Colon (tissue), 2 donors: Measurements from ENCODE around the gene ADAMTS9.

Experiments
- FAIRE-seq: peaks from 2 replicates; lab custom pipeline; 2012; peaks lifted over from hg19 to GRCh38; lab: Jason Lieb, UNC
- donor health status: control.
- donor health status: control.

The ADAMTS9 gene

GRCh38 chr3:64687781-64688604 lies at the start of gene ADAMTS9:
TSS of gene ADAMTS9 (minus strand) at chr3:64688000. CDS start at chr3:64687657, 343 bp downstream.
- FAIRE-seq, result no peak

- FAIRE-seq, result no peak
Observed at GRCh38 chr3:64732576-64732975, 44.8 kb upstream of the ADAMTS9 start.

GRCh38 chr3:64730681-64731080 lies 42.9 kb upstream of the ADAMTS9 start:
- FAIRE-seq, result no peak

GRCh38 chr3:64728994-64729393 lies 41.2 kb upstream of the ADAMTS9 start:
- FAIRE-seq, result no peak

GRCh38 chr3:64728428-64728827 lies 40.6 kb upstream of the ADAMTS9 start:
- FAIRE-seq, result no peak

GRCh38 chr3:64726414-64727090 lies 38.8 kb upstream of the ADAMTS9 start:
- no peak for FAIRE-seq

GRCh38 chr3:64718976-64719375 lies 31.2 kb upstream of the ADAMTS9 start:
- no peak for FAIRE-seq

- FAIRE-seq, result no peak
Observed at GRCh38 chr3:64717872-64718613, 30.2 kb upstream of the ADAMTS9 start.

- no peak for FAIRE-seq
Observed at GRCh38 chr3:64717411-64717810, 29.6 kb upstream of the ADAMTS9 start.

- FAIRE-seq, result no peak
Observed at GRCh38 chr3:64716110-64716710, 28.4 kb upstream of the ADAMTS9 start.

- no peak for FAIRE-seq
Observed at GRCh38 chr3:64715211-64715982, 27.6 kb upstream of the ADAMTS9 start.

- no peak for FAIRE-seq
Observed at GRCh38 chr3:64708456-64708855, 20.7 kb upstream of the ADAMTS9 start.

GRCh38 chr3:64705946-64706345 lies 18.1 kb upstream of the ADAMTS9 start:
- no peak for FAIRE-seq

- FAIRE-seq, result no peak
Observed at GRCh38 chr3:64696896-64697295, 9.1 kb upstream of the ADAMTS9 start.

- no peak for FAIRE-seq
Observed at GRCh38 chr3:64694114-64694513, 6.3 kb upstream of the ADAMTS9 start.

- FAIRE-seq, result no peak
Observed at GRCh38 chr3:64693031-64693430, 5.2 kb upstream of the ADAMTS9 start.

- FAIRE-seq, result no peak
Observed at GRCh38 chr3:64691051-64691450, 3.3 kb upstream of the ADAMTS9 start.

GRCh38 chr3:64687086-64687780 lies 567 bp downstream of the ADAMTS9 start:
- FAIRE-seq, result no peak

GRCh38 chr3:64686446-64686908 lies 1.3 kb downstream of the ADAMTS9 start:
- no peak for FAIRE-seq

- no peak for FAIRE-seq
Observed at GRCh38 chr3:64685800-64686445, 1.9 kb downstream of the ADAMTS9 start.
